ENCODE measurements around the gene CGNL1. TPM values are rescaled to one million over a fixed set of nuclear protein-coding genes. Genes with fewer than 3 reads are reported as not detected.
A peak's percentile ranks its signal among the peaks of the same experiment; 100 is the strongest.

CGNL1 gene
- total RNA-seq, 1 donor from 2014 or later: 3.0 TPM

- Histone ChIP-seq H3K4me2 (no peak overlapping the region), H3K36me3 (no peaks in the 10 kb centered on the region), H3K79me2 (ENCODE audit: low read depth) (no peaks in the 10 kb centered on the region), H3K4me1 (peaks cover 6% of the 10 kb centered on the region), H3K9me3 (ENCODE audit: low read depth) (no peaks in the 10 kb centered on the region), H3F3A (ENCODE audit: low read depth) (no peaks in the 10 kb centered on the region), H2AFZ (replicated peaks) (no peak overlapping the region), H3K27ac (no peak overlapping the region), H3K27me3 (no peaks in the 10 kb centered on the region), H3K4me3 (no peak overlapping the region), H3K9ac (no peak overlapping the region), H4K20me1 (ENCODE audit: low read depth) (no peaks in the 10 kb centered on the region)
- Mint-ChIP-seq H3K4me3 (no peak overlapping the region), H3K27ac (no peak overlapping the region), H3K27me3 (ENCODE audit: insufficient read depth, low read depth) (peaks cover 2% of the 10 kb centered on the region), H3K36me3 (no peaks in the 10 kb centered on the region), H3K4me1 (peaks cover 4% of the 10 kb centered on the region), H3K9me3 (peaks cover 2% of the 10 kb centered on the region)
- DNase-seq (ENCODE audit: low spot score): no peak
- TF ChIP-seq EZH2 (IDR thresholded peaks at IDR 0.05) (no peak), CTCF (IDR thresholded peaks at IDR 0.05) (no peak), EZH2phosphoT487 (IDR thresholded peaks at IDR 0.05) (no peak)
Measured at GRCh38 chr15:57438166-57438565, 61.9 kb downstream of the CGNL1 start.

- no peak overlapping the region for H3K4me3 ChIP-seq
- no peaks in the 10 kb centered on the region for H3K36me3 Mint-ChIP-seq
- no peaks in the 10 kb centered on the region for H3F3A ChIP-seq (ENCODE audit: low read depth)
- TF ChIP-seq EZH2phosphoT487 (IDR thresholded peaks at IDR 0.05): no peak
- no peak for TF ChIP-seq CTCF (IDR thresholded peaks at IDR 0.05)
- TF ChIP-seq EZH2 (IDR thresholded peaks at IDR 0.05): no peak
- no peaks in the 10 kb centered on the region for H4K20me1 ChIP-seq (ENCODE audit: low read depth)
- no peak for DNase-seq (ENCODE audit: low spot score)
- H3K4me3 Mint-ChIP-seq: no peak overlapping the region
- no peak overlapping the region for H3K27ac ChIP-seq
- H2AFZ ChIP-seq (replicated peaks): no peak overlapping the region
- H3K4me1 Mint-ChIP-seq: peaks cover 4% of the 10 kb centered on the region
- H3K9ac ChIP-seq: no peak overlapping the region
- H3K27ac Mint-ChIP-seq: no peak overlapping the region
- H3K27me3 Mint-ChIP-seq (ENCODE audit: insufficient read depth, low read depth): peaks cover 2% of the 10 kb centered on the region
- H3K79me2 ChIP-seq (ENCODE audit: low read depth): no peaks in the 10 kb centered on the region
- H3K9me3 Mint-ChIP-seq: peaks cover 2% of the 10 kb centered on the region
- H3K4me2 ChIP-seq: no peak overlapping the region
- no peaks in the 10 kb centered on the region for H3K27me3 ChIP-seq
- H3K9me3 ChIP-seq (ENCODE audit: low read depth): no peaks in the 10 kb centered on the region
- H3K4me1 ChIP-seq: peaks cover 6% of the 10 kb centered on the region
- no peaks in the 10 kb centered on the region for H3K36me3 ChIP-seq
Measured at GRCh38 chr15:57439128-57440027, 63.1 kb downstream of the CGNL1 start.

- Histone ChIP-seq H3F3A (ENCODE audit: low read depth) (no peaks in the 10 kb centered on the region), H3K27ac (no peak overlapping the region), H2AFZ (replicated peaks) (peak overlapping the region; percentile 1), H4K20me1 (ENCODE audit: low read depth) (no peaks in the 10 kb centered on the region), H3K4me1 (peaks cover 6% of the 10 kb centered on the region), H3K79me2 (ENCODE audit: low read depth) (no peaks in the 10 kb centered on the region), H3K27me3 (no peaks in the 10 kb centered on the region), H3K9me3 (ENCODE audit: low read depth) (no peaks in the 10 kb centered on the region), H3K36me3 (no peaks in the 10 kb centered on the region), H3K9ac (no peak overlapping the region), H3K4me2 (no peak overlapping the region), H3K4me3 (no peak overlapping the region)
- peaks cover 4% of the 10 kb centered on the region for H3K4me1 Mint-ChIP-seq
- H3K4me3 Mint-ChIP-seq: no peak overlapping the region
- DNase-seq (ENCODE audit: low spot score): no peak
- H3K27me3 Mint-ChIP-seq (ENCODE audit: insufficient read depth, low read depth): peaks cover 2% of the 10 kb centered on the region
- peaks cover 2% of the 10 kb centered on the region for H3K9me3 Mint-ChIP-seq
- H3K27ac Mint-ChIP-seq: no peak overlapping the region
- H3K36me3 Mint-ChIP-seq: no peaks in the 10 kb centered on the region
- TF ChIP-seq EZH2 (IDR thresholded peaks at IDR 0.05) (no peak), CTCF (IDR thresholded peaks at IDR 0.05) (no peak), EZH2phosphoT487 (IDR thresholded peaks at IDR 0.05) (no peak)
Measured at GRCh38 chr15:57440167-57440566, 63.9 kb downstream of the CGNL1 start.
